HepG2 (cell line): Measurements from ENCODE around the gene SCIN. TPM values are rescaled to one million over a fixed set of nuclear protein-coding genes. Genes with fewer than 3 reads are reported as not detected.

Source experiments
- ATAC-seq: fragments of 200-7000 bp; cut with Tn5 transposase; 3 replicates; pipeline ENCODE4 v1.9.1; 2020; ENCODE audit warnings: mild to moderate bottlenecking, moderate library complexity
- BruUV-seq: library from RNA; stranded (reverse); fragments of 400-500 nt; replicated peaks from 2 replicates; lab custom pipeline; 2021; lab: Mats Ljungman, UMichigan
- CTCF ChIA-PET: fragments of 300-600 bp; formaldehyde crosslinking; extraction: SDS; loops from one replicate; lab custom pipeline; 2021; ENCODE audit warnings: low total read pairs, inconsistent platforms, low intra/inter-chr PET ratio; lab: Yijun Ruan, JAX
- POLR2A ChIA-PET: fragments of 350-600 bp; sonication (Branson Sonifier 250); formaldehyde crosslinking; loops from one replicate; lab custom pipeline; 2020; ENCODE audit warnings: antibody characterized with exemption, inconsistent platforms; lab: Yijun Ruan, JAX
- DNase-seq: peaks from one replicate; pipeline ENCODE4 v3.0.0-alpha.2; 2015; ENCODE audit warnings: low spot score
- FAIRE-seq: peaks from 3 replicates; lab custom pipeline; 2011; peaks lifted over from hg19 to GRCh38; lab: Jason Lieb, UNC
- H2AFZ ChIP-seq: one replicate; pipeline ENCODE4 v1.6.1; 2011; ENCODE audit warnings: low read length, inconsistent platforms
- H3K27ac ChIP-seq: fragments of 300-600 bp; 3 replicates; pipeline ENCODE4 v1.8.0; 2011; ENCODE audit warnings: mixed run types, mild to moderate bottlenecking, mixed read lengths, low read length, inconsistent platforms; ENCODE audit not compliant: insufficient read depth; ENCODE audit errors: extremely low read length
- H3K27me3 ChIP-seq, 2 experiments: fragments of 200-600 bp in 1 of 2; 2 replicates in 1 of 2; 3 replicates in 1 of 2; pipeline versions ENCODE4 v1.6.0 to v1.8.0; 2011; ENCODE audit warnings: low read length in 2 of 2, mild to moderate bottlenecking in 2 of 2, moderate library complexity in 2 of 2, inconsistent platforms in 1 of 2; ENCODE audit not compliant: insufficient read depth in 2 of 2, control insufficient read depth in 1 of 2
- H3K36me3 ChIP-seq, 2 experiments: fragments of 200-600 bp in 1 of 2; replicated peaks in 1 of 2; 2 replicates in 1 of 2; 3 replicates in 1 of 2; pipeline versions ENCODE4 v1.5.1 to v1.8.0; 2011; ENCODE audit warnings: low read length in 2 of 2, inconsistent platforms in 1 of 2; ENCODE audit not compliant: insufficient read depth in 2 of 2, control insufficient read depth in 1 of 2
- H3K4me1 ChIP-seq: 2 replicates; pipeline ENCODE4 v1.5.1; 2012; ENCODE audit warnings: low read length, inconsistent platforms; ENCODE audit not compliant: insufficient read depth
- H3K4me2 ChIP-seq: 2 replicates; pipeline ENCODE4 v1.6.0; 2011; ENCODE audit warnings: low read depth, low read length, inconsistent platforms
- H3K4me3 ChIP-seq, 3 experiments: fragments of 200-600 bp in 1 of 3; sonication (generic), shearing (Covaris generic) in 1 of 3; replicated peaks in 1 of 3; 2 replicates each; pipeline ENCODE4 v1.5.1; 2011 to 2016; ENCODE audit warnings: low read length in 3 of 3, inconsistent platforms in 2 of 3, low read depth in 2 of 3, mild to moderate bottlenecking in 2 of 3, control low read depth in 1 of 3, mixed read lengths in 1 of 3; ENCODE audit not compliant: insufficient read depth in 1 of 3
- H3K79me2 ChIP-seq: one replicate; pipeline ENCODE4 v1.6.1; 2011; ENCODE audit warnings: low read length, inconsistent platforms; ENCODE audit not compliant: insufficient read depth
- H3K9ac ChIP-seq: 2 replicates; pipeline ENCODE4 v1.6.0; 2011; ENCODE audit warnings: mild to moderate bottlenecking, low read depth, low read length, inconsistent platforms; ENCODE audit not compliant: insufficient read depth
- H3K9me3 ChIP-seq: 2 replicates; pipeline ENCODE4 v1.5.1; 2012; ENCODE audit warnings: mild to moderate bottlenecking, low read length
- H4K20me1 ChIP-seq: 2 replicates; pipeline ENCODE4 v1.6.0; 2011; ENCODE audit warnings: inconsistent platforms, mild to moderate bottlenecking, low read length, moderate library complexity; ENCODE audit not compliant: insufficient read depth
- BCL3 ChIP-seq: sonication (generic); formaldehyde crosslinking; IDR thresholded peaks from 2 replicates; pipeline ENCODE4 v1.5.1; 2020; ENCODE audit warnings: mild to moderate bottlenecking, missing genetic modification reagents, moderate library complexity
- FOXA3 ChIP-seq: IDR thresholded peaks from 2 replicates; pipeline ENCODE4 v1.6.1; 2016; ENCODE audit warnings: missing genetic modification reagents, missing compliant biosample characterization
- GMEB2 ChIP-seq: IDR thresholded peaks from 2 replicates; pipeline ENCODE4 v1.6.1; 2016; ENCODE audit warnings: missing biosample characterization, missing genetic modification reagents, low read depth
- HNRNPL ChIP-seq: fragments of 200-400 bp; formaldehyde crosslinking; IDR thresholded peaks from 2 replicates; pipeline ENCODE4 v1.6.1; 2017; ENCODE audit warnings: mild to moderate bottlenecking, low read depth, low read length
- KLF11 ChIP-seq: IDR thresholded peaks from 2 replicates; pipeline ENCODE4 v1.6.1; 2016; ENCODE audit warnings: missing compliant biosample characterization
- NR1H2 ChIP-seq: sonication (generic); formaldehyde crosslinking; IDR thresholded peaks from 2 replicates; pipeline ENCODE4 v1.8.1; 2022; ENCODE audit warnings: low read depth, missing genetic modification reagents, borderline replicate concordance
- SALL1 ChIP-seq: sonication (generic); formaldehyde crosslinking; IDR thresholded peaks from 2 replicates; pipeline ENCODE4 v1.8.0; 2022; ENCODE audit warnings: mild to moderate bottlenecking, missing genetic modification reagents
- TRIM24 ChIP-seq: sonication (generic); formaldehyde crosslinking; IDR thresholded peaks from 2 replicates; pipeline ENCODE4 v1.8.0; 2022; ENCODE audit warnings: mild to moderate bottlenecking, missing genetic modification reagents
- ZBTB7A ChIP-seq: sonication (generic); formaldehyde crosslinking; IDR thresholded peaks from 2 replicates; pipeline ENCODE4 v1.8.0; 2022; ENCODE audit warnings: mild to moderate bottlenecking, missing genetic modification reagents
- ZNF44 ChIP-seq: sonication (generic); formaldehyde crosslinking; IDR thresholded peaks from 2 replicates; pipeline ENCODE4 v1.5.1; 2020; ENCODE audit warnings: mild to moderate bottlenecking, missing genetic modification reagents
- WGBS: methylation state at CpG from one replicate; pipeline ENCODE4 v1.1.6; 2017; ENCODE audit warnings: low lambda C conversion rate; 5-methylcytosine and 5-hydroxymethylcytosine counted together
- in situ Hi-C: cut with HindIII; loops from 2 replicates; pipeline ENCODE4 v1.10.0; 2017; ENCODE audit warnings: low pct_unique_long_range_greater_than_20kb; ENCODE audit not compliant: extremely low pct_ligation_motif_present
- intact Hi-C: fragments of 100-400 bp; cut with micrococcal nuclease; formaldehyde crosslinking; loops from one replicate; pipeline ENCODE4 v1.10.0; 2022; ENCODE audit not compliant: unreplicated experiment
- polyA plus RNA-seq, 8 experiments: library from polyadenylated mRNA; depleted of rRNA in 3 of 8; stranded (reverse) in 7 of 8; unstranded in 1 of 8; fragments of >200 nt; fragmentation: Illumina TruSeq in 4 of 8; extraction: Trizol in 4 of 8; gene quantifications; 2 replicates each; pipeline versions ENCODE4 v1.2.1 to v1.2.3, GENCODE V29; 2011 to 2016; ENCODE audit warnings: low read depth in 4 of 8, missing spikeins in 1 of 8, mixed read lengths in 1 of 8; ENCODE audit not compliant: insufficient read depth in 1 of 8
- total RNA-seq, 5 experiments: library from RNA; depleted of rRNA; stranded (reverse); fragments of >200 nt; fragmentation: Illumina TruSeq; extraction: Trizol; gene quantifications; 2 replicates each; pipeline ENCODE4 v1.2.3, GENCODE V29; 2016; ENCODE audit warnings: low read depth in 1 of 5
- TF ChIP-seq, protein P1 (sequence below): sonication (generic); formaldehyde crosslinking; IDR thresholded peaks from 2 replicates; pipeline ENCODE4 v1.4.0; 2020; ENCODE audit warnings: missing genetic modification reagents, borderline replicate concordance

SCIN gene
- total and polyA plus RNA-seq, 2 of the 13 experiments (the other 11 are each of a cell fraction or from before 2014, with no cell fraction given), result not detected

- 59% methylated on average over 24 of the region's 24 CpGs for WGBS
- no peaks in the 10 kb centered on the region for H4K20me1 ChIP-seq
- intact Hi-C loops (no loop called here), in situ Hi-C loops (no loop called here)
- no peak overlapping the region for H3K9ac ChIP-seq
- no peak overlapping the region for H3K4me2 ChIP-seq
- H3K9me3 ChIP-seq, result no peaks in the 10 kb centered on the region
- H3K27ac ChIP-seq, result no peak overlapping the region
- DNase-seq (no peak), ATAC-seq (no peak), FAIRE-seq (no peak)
- TF ChIP-seq SALL1, result no peak
- no peak for TF ChIP-seq FOXA3 (CRISPR knock-in tag)
- no peak for TF ChIP-seq BCL3 (CRISPR knock-in tag)
- TF ChIP-seq, protein P1, sequence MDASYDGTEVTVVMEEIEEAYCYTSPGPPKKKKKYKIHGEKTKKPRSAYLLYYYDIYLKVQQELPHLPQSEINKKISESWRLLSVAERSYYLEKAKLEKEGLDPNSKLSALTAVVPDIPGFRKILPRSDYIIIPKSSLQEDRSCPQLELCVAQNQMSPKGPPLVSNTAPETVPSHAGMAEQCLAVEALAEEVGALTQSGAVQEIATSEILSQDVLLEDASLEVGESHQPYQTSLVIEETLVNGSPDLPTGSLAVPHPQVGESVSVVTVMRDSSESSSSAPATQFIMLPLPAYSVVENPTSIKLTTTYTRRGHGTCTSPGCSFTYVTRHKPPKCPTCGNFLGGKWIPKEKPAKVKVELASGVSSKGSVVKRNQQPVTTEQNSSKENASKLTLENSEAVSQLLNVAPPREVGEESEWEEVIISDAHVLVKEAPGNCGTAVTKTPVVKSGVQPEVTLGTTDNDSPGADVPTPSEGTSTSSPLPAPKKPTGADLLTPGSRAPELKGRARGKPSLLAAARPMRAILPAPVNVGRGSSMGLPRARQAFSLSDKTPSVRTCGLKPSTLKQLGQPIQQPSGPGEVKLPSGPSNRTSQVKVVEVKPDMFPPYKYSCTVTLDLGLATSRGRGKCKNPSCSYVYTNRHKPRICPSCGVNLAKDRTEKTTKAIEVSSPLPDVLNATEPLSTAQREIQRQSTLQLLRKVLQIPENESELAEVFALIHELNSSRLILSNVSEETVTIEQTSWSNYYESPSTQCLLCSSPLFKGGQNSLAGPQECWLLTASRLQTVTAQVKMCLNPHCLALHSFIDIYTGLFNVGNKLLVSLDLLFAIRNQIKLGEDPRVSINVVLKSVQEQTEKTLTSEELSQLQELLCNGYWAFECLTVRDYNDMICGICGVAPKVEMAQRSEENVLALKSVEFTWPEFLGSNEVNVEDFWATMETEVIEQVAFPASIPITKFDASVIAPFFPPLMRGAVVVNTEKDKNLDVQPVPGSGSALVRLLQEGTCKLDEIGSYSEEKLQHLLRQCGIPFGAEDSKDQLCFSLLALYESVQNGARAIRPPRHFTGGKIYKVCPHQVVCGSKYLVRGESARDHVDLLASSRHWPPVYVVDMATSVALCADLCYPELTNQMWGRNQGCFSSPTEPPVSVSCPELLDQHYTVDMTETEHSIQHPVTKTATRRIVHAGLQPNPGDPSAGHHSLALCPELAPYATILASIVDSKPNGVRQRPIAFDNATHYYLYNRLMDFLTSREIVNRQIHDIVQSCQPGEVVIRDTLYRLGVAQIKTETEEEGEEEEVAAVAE (CRISPR knock-in tag), result no peak
- TF ChIP-seq KLF11, result no peak
- no peak for TF ChIP-seq ZBTB7A (CRISPR knock-in tag)
- TF ChIP-seq NR1H2 (CRISPR knock-in tag), result no peak
- TF ChIP-seq TRIM24 (CRISPR knock-in tag), result no peak
- TF ChIP-seq HNRNPL, result no peak
- no peak for TF ChIP-seq ZNF44 (CRISPR knock-in tag)
- TF ChIP-seq GMEB2 (CRISPR knock-in tag), result no peak
- CTCF ChIA-PET, result no interaction called here
- no peak overlapping the region for H2AFZ ChIP-seq
- peaks cover 1 to 12% of the 10 kb centered on the region in 2 experiments; a peak in 1 of 5 replicates for H3K27me3 ChIP-seq
- BruUV-seq, result no TSS peak
- H3K4me3 ChIP-seq, result no peak overlapping the region
- H3K36me3 ChIP-seq, result no peaks in the 10 kb centered on the region
- H3K79me2 ChIP-seq, result no peaks in the 10 kb centered on the region
- no peaks in the 10 kb centered on the region for H3K4me1 ChIP-seq
- POLR2A ChIA-PET, result no interaction called here
Observed at GRCh38 chr7:12594122-12594897, 23.8 kb downstream of the SCIN start.
